Sigmoid colon (tissue), 7 donors: ENCODE results near the gene LCP1. TPM values are rescaled to one million over a fixed set of nuclear protein-coding genes. Genes with fewer than 3 reads are reported as not detected.
A peak's percentile ranks its signal among the peaks of the same experiment; 100 is the strongest.
"Not testable (repeated sequence)": the region's sequence is repeated elsewhere in the genome, so short reads cannot be mapped to it uniquely, and the experiment has no call there.

Experiments used
- DNase-seq: peaks from one replicate; pipeline ENCODE4 v3.0.0-alpha.2; 2019
- H3K27ac ChIP-seq, 4 donors: fragments of 200-600 bp; sonication (generic); one replicate each; pipeline ENCODE4 v1.5.1; 2016 to 2019; ENCODE audit warnings: mild to moderate bottlenecking in 1 of 4
- H3K27me3 ChIP-seq, 3 donors: fragments of 200-600 bp; sonication (generic); one replicate each; pipeline ENCODE4 v1.5.1; 2019; ENCODE audit warnings: mild to moderate bottlenecking in 1 of 3
- H3K36me3 ChIP-seq, 4 donors: fragments of 200-600 bp; sonication (generic); one replicate each; pipeline ENCODE4 v1.5.1; 2016 to 2019
- H3K4me1 ChIP-seq, 4 donors: fragments of 200-600 bp; sonication (generic); one replicate each; pipeline ENCODE4 v1.5.1; 2017 to 2019
- H3K4me3 ChIP-seq, 4 donors: fragments of 200-600 bp; sonication (generic); one replicate each; pipeline ENCODE4 v1.5.1; 2017 to 2019; ENCODE audit warnings: mild to moderate bottlenecking in 2 of 4, moderate library complexity in 1 of 4
- H3K9me3 ChIP-seq, 4 donors: fragments of 200-600 bp in 3 of 4; sonication (generic) in 3 of 4; one replicate each; pipeline versions ENCODE4 v1.5.1 to v1.6.1; 2013 to 2019
- EP300 ChIP-seq, 4 donors: sonication (generic); formaldehyde crosslinking; IDR thresholded peaks; one replicate each; pipeline ENCODE4 v1.6.1; 2017; ENCODE audit warnings: antibody characterized with exemption in 4 of 4
- POLR2A ChIP-seq, 2 donors: fragments of 450-650 bp; IDR thresholded peaks; one replicate each; pipeline ENCODE4 v1.6.1; 2016; ENCODE audit warnings: antibody characterized with exemption in 2 of 2, mild to moderate bottlenecking in 2 of 2, moderate library complexity in 2 of 2
- POLR2AphosphoS5 ChIP-seq, 4 donors: sonication (generic); formaldehyde crosslinking; IDR thresholded peaks; one replicate each; pipeline ENCODE4 v1.6.1; 2017; ENCODE audit warnings: antibody characterized with exemption in 4 of 4
- WGBS, 2 donors: extraction: QIAGEN DNeasy Blood & Tissue Kit; methylation state at CpG; one replicate each; pipeline ENCODE4 v1.1.7; 2013; 5-methylcytosine and 5-hydroxymethylcytosine counted together
- intact Hi-C: fragments of 100-400 bp; cut with DNase I; formaldehyde crosslinking; loops from one replicate; pipeline ENCODE4 v1.15.1; 2023
- polyA plus RNA-seq, 3 donors: library from polyadenylated mRNA; stranded (reverse); fragments of 200-250 nt; gene quantifications; one replicate each; pipeline ENCODE4 v1.2.3, GENCODE V29; 2013
- total RNA-seq, 4 donors: library from RNA; depleted of rRNA; stranded (reverse); fragments of >200 nt; gene quantifications; one replicate each; pipeline ENCODE4 v1.1.0, GENCODE V29; 2016
- TF ChIP-seq, protein P1 (sequence below), 4 experiments: fragments of 450-650 bp in 3 of 4; fragments of 200-600 bp in 1 of 4; IDR thresholded peaks; one replicate each; pipeline ENCODE4 v1.5.1; 2016 to 2019; ENCODE audit warnings: antibody characterized with exemption in 4 of 4, mild to moderate bottlenecking in 3 of 4, moderate library complexity in 2 of 4
- donor health status: healthy with polysubstance abuse.
- donor health status: Bipolar disorder and iron deficiency.
- donor health status: healthy.

The LCP1 gene
- total RNA-seq = 10 to 100 TPM in 3 of 4 donors, 1 to 10 TPM in 1; 10.0 to 42.6 (median 29.8) TPM
- 100 to 1,000 TPM in 1 of 3 donors, 10 to 100 TPM in 2; 13.4 to 112 (median 15.6) TPM for polyA plus RNA-seq

DNA sequence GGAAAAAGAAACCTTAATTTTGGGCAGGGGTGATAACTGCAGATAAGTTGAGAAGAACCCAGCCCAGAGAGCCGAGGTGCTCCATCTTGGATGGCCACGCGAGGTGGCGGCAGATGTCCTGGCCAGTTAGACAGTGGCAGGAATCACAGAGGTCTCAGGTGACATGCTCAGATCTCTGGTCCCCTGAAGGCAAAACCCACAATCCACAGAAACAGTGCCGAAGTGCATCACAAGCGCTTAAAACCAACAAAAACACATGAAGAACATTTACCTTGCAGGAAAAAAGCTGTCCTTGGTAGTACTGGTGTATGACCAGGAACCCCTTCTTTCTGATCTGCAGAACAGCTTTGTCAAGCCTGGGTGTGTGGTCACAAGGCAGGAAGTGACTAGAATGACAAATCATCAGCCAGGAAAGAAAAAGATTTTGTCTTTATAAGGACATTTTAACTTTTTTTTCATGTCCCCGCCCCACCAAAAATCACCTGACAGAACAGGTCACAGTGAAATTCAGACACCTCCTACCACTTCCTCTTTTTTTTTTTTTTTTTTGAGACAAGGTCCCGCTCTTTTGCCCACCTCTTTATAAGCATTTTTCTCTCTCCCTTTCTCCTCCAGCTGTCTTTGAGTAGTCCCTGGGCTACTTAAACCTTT, at the start of gene LCP1:
TSS of gene LCP1 (minus strand) at position 338 of the 651 bp plus-strand sequence. CDS start 22,515 bp downstream, outside the sequence.
- Histone ChIP-seq H3K9me3 (no peaks in the 10 kb centered on the region), H3K27ac (peak within 1 kb of the TSS in 1 of 4 donors; percentile 32), H3K4me1 (no peaks in the 10 kb centered on the region), H3K36me3 (no peaks in the 10 kb centered on the region), H3K27me3 (no peaks in the 10 kb centered on the region), H3K4me3 (peak within 1 kb of the TSS in 3 of 4 donors; percentile 5 to 30 (median 23))
- intact Hi-C loops = no loop called here
- DNase-seq = no peak
- TF ChIP-seq POLR2A (IDR thresholded peaks at IDR 0.05) (peak; percentile 32 to 39), POLR2AphosphoS5 (IDR thresholded peaks at IDR 0.05) (peak in 3 of 4 donors; percentile 59 to 66 (median 59)), EP300 (IDR thresholded peaks at IDR 0.05) (no peak)
- TF ChIP-seq, protein P1, sequence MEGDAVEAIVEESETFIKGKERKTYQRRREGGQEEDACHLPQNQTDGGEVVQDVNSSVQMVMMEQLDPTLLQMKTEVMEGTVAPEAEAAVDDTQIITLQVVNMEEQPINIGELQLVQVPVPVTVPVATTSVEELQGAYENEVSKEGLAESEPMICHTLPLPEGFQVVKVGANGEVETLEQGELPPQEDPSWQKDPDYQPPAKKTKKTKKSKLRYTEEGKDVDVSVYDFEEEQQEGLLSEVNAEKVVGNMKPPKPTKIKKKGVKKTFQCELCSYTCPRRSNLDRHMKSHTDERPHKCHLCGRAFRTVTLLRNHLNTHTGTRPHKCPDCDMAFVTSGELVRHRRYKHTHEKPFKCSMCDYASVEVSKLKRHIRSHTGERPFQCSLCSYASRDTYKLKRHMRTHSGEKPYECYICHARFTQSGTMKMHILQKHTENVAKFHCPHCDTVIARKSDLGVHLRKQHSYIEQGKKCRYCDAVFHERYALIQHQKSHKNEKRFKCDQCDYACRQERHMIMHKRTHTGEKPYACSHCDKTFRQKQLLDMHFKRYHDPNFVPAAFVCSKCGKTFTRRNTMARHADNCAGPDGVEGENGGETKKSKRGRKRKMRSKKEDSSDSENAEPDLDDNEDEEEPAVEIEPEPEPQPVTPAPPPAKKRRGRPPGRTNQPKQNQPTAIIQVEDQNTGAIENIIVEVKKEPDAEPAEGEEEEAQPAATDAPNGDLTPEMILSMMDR (IDR thresholded peaks at IDR 0.05) = no peak
- WGBS, 2 donors = 40 to 80% methylated on average over 8 of the region's 8 CpGs

DNA sequence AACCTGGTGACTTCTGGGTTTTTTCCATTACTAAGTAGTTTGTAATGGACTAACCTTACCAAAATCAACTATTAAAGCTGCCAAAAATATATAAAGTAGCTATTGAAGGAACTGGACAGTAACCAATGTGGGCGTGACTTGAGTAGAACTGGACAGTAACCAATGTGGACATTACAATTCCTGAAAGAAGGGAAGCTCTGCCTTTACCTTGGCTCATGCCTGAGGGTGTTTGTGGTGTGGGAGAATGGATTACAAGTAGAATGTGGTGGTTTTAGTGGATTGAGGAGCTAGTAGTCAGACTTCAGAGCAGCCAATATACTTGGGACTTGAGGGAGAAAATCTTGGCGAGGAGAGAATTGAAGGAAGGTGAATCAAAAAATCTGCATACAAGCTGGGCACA, 47.3 kb upstream of the LCP1 start:
- Histone ChIP-seq H3K27ac (no peak overlapping the region), H3K4me1 (no peaks in the 10 kb centered on the region), H3K36me3 (no peaks in the 10 kb centered on the region), H3K9me3 (peaks cover 0 to 4% (median 0%) of the 10 kb centered on the region in 4 donors), H3K27me3 (no peaks in the 10 kb centered on the region), H3K4me3 (no peak overlapping the region)
- intact Hi-C loops = no loop called here
- TF ChIP-seq, protein P1 (IDR thresholded peaks at IDR 0.05) = no peak
- no peak for TF ChIP-seq POLR2A (IDR thresholded peaks at IDR 0.05)
- TF ChIP-seq POLR2AphosphoS5 (IDR thresholded peaks at IDR 0.05) = no peak
- no peak for TF ChIP-seq EP300 (IDR thresholded peaks at IDR 0.05)
- 89 to 95% methylated on average over 2 of the region's 2 CpGs for WGBS, 2 donors
- DNase-seq = no peak

- intact Hi-C loops, H3K4me3 ChIP-seq, DNase-seq, H3K36me3 ChIP-seq, H3K4me1 ChIP-seq, H3K9me3 ChIP-seq, H3K27ac ChIP-seq, H3K27me3 ChIP-seq: not testable (repeated sequence)
- 1 to 23% methylated on average over 2 of the region's 2 CpGs for WGBS, 2 donors
These were observed 38.3 kb upstream of the LCP1 start for GRCh38 chr13:46220234-46220633.

- DNase-seq, H3K9me3 ChIP-seq, H3K27ac ChIP-seq, intact Hi-C loops, H3K36me3 ChIP-seq, H3K4me3 ChIP-seq, H3K27me3 ChIP-seq: not testable (repeated sequence)
- WGBS, 2 donors = 56 to 80% methylated on average over 1 of the region's 1 CpG
- H3K4me1 ChIP-seq = peaks cover 0 to 17% (median 6%) of the 10 kb centered on the region in 4 donors
These were observed 32.8 kb upstream of the LCP1 start for GRCh38 chr13:46214741-46215140.

GRCh38 chr13:46213242-46213641, 31.3 kb upstream of the LCP1 start:
- DNase-seq = no peak
- Histone ChIP-seq H3K27me3 (no peaks in the 10 kb centered on the region), H3K9me3 (no peaks in the 10 kb centered on the region), H3K4me3 (no peak overlapping the region), H3K27ac (no peak overlapping the region), H3K36me3 (no peaks in the 10 kb centered on the region), H3K4me1 (peaks cover 0 to 17% (median 6%) of the 10 kb centered on the region in 4 donors)
- TF ChIP-seq POLR2AphosphoS5 (IDR thresholded peaks at IDR 0.05) (no peak), POLR2A (IDR thresholded peaks at IDR 0.05) (no peak), EP300 (IDR thresholded peaks at IDR 0.05) (no peak)
- TF ChIP-seq, protein P1 (IDR thresholded peaks at IDR 0.05) = no peak
- 93 to 94% methylated on average over 3 of the region's 3 CpGs for WGBS, 2 donors
- intact Hi-C loops = no loop called here
